H9 (cell line): ENCODE data around the gene KPNA1. TPM values are rescaled to one million over a fixed set of nuclear protein-coding genes. Genes with fewer than 3 reads are reported as not detected.

ENCODE experiments used
- DNase-seq: peaks from one replicate; pipeline ENCODE4 v3.0.0-alpha.2; 2017
- H2AFZ ChIP-seq: one replicate; pipeline ENCODE4 v1.6.1; 2013; ENCODE audit warnings: mild to moderate bottlenecking, low read length, control low read depth, moderate library complexity
- H2AK5ac ChIP-seq: 2 replicates; pipeline ENCODE4 v1.6.1; 2013; ENCODE audit warnings: low read length, control low read depth, mixed read lengths; ENCODE audit not compliant: insufficient read length
- H2BK120ac ChIP-seq: one replicate; pipeline ENCODE4 v1.6.1; 2013; ENCODE audit warnings: low read depth, mild to moderate bottlenecking, low read length, control low read depth, inconsistent platforms; ENCODE audit not compliant: poor library complexity, severe bottlenecking
- H2BK12ac ChIP-seq: 2 replicates; pipeline ENCODE4 v1.6.1; 2013; ENCODE audit warnings: low read length, control low read depth, mixed read lengths, low read depth; ENCODE audit not compliant: insufficient read length
- H2BK15ac ChIP-seq: 2 replicates; pipeline ENCODE4 v1.6.1; 2013; ENCODE audit warnings: low read depth, low read length, control low read depth
- H2BK20ac ChIP-seq: one replicate; pipeline ENCODE4 v1.6.1; 2013; ENCODE audit warnings: low read depth, mild to moderate bottlenecking, low read length, control low read depth, inconsistent platforms; ENCODE audit not compliant: poor library complexity, severe bottlenecking
- H2BK5ac ChIP-seq: 2 replicates; pipeline ENCODE4 v1.6.1; 2013; ENCODE audit warnings: low read length, control low read depth, mixed read lengths; ENCODE audit not compliant: insufficient read length
- H3K14ac ChIP-seq: 2 replicates; pipeline ENCODE4 v1.6.1; 2013; ENCODE audit warnings: low read length, control low read depth; ENCODE audit not compliant: insufficient read depth
- H3K18ac ChIP-seq: 2 replicates; pipeline ENCODE4 v1.6.1; 2013; ENCODE audit warnings: low read depth, mild to moderate bottlenecking, mixed read lengths, low read length, control low read depth; ENCODE audit not compliant: insufficient read length
- H3K23ac ChIP-seq: 2 replicates; pipeline ENCODE4 v1.6.1; 2013; ENCODE audit warnings: low read length, control low read depth, mixed read lengths, low read depth; ENCODE audit not compliant: insufficient read length
- H3K23me2 ChIP-seq: 2 replicates; pipeline ENCODE4 v1.6.1; 2013; ENCODE audit warnings: low read depth, mild to moderate bottlenecking, mixed read lengths, low read length, control low read depth; ENCODE audit not compliant: insufficient read length, poor library complexity, severe bottlenecking
- H3K27ac ChIP-seq: 2 replicates; pipeline ENCODE4 v1.5.1; 2013; ENCODE audit warnings: low read length, control low read depth, mixed read lengths, low read depth; ENCODE audit not compliant: insufficient read length
- H3K27me3 ChIP-seq: 2 replicates; pipeline ENCODE4 v1.6.1; 2013; ENCODE audit warnings: low read length, control low read depth, inconsistent platforms; ENCODE audit not compliant: insufficient read depth
- H3K4ac ChIP-seq: 2 replicates; pipeline ENCODE4 v1.6.1; 2013; ENCODE audit warnings: low read depth, mild to moderate bottlenecking, control low read depth, inconsistent platforms, low read length, moderate library complexity
- H3K4me1 ChIP-seq: 2 replicates; pipeline ENCODE4 v1.6.1; 2013; ENCODE audit warnings: low read length, control low read depth, inconsistent platforms; ENCODE audit not compliant: insufficient read depth
- H3K4me2 ChIP-seq: 2 replicates; pipeline ENCODE4 v1.6.1; 2013; ENCODE audit warnings: low read length, control low read depth, mixed read lengths; ENCODE audit not compliant: insufficient read length, insufficient read depth
- H3K56ac ChIP-seq: 2 replicates; pipeline ENCODE4 v1.6.1; 2013; ENCODE audit warnings: low read depth, mild to moderate bottlenecking, mixed read lengths, low read length, control low read depth; ENCODE audit not compliant: insufficient read length
- H3K79me1 ChIP-seq: 2 replicates; pipeline ENCODE4 v1.6.1; 2013; ENCODE audit warnings: low read depth, mild to moderate bottlenecking, moderate library complexity, low read length, control low read depth, inconsistent platforms; ENCODE audit not compliant: insufficient read depth, poor library complexity, severe bottlenecking
- H3K79me2 ChIP-seq: 2 replicates; pipeline ENCODE4 v1.6.1; 2013; ENCODE audit warnings: low read length, control low read depth, inconsistent platforms; ENCODE audit not compliant: insufficient read depth
- H3K9ac ChIP-seq: 2 replicates; pipeline ENCODE4 v1.6.1; 2013; ENCODE audit warnings: low read length, control low read depth, mixed read lengths; ENCODE audit not compliant: insufficient read length; ENCODE audit errors: extremely low read depth
- H3K9me3 ChIP-seq: one replicate; pipeline ENCODE4 v1.6.1; 2013; ENCODE audit warnings: low read depth, low read length, inconsistent platforms; ENCODE audit not compliant: control insufficient read depth
- H3T11ph ChIP-seq: one replicate; pipeline ENCODE4 v1.6.1; 2013; ENCODE audit warnings: mild to moderate bottlenecking, low read length, control low read depth, inconsistent platforms
- H4K20me1 ChIP-seq: one replicate; pipeline ENCODE4 v1.6.1; 2013; ENCODE audit not compliant: control insufficient read depth, insufficient read length, insufficient read depth
- H4K5ac ChIP-seq: 2 replicates; pipeline ENCODE4 v1.6.1; 2013; ENCODE audit warnings: low read depth, mild to moderate bottlenecking, mixed read lengths, low read length, control low read depth; ENCODE audit not compliant: insufficient read length
- H4K8ac ChIP-seq: replicated peaks from 2 replicates; pipeline ENCODE4 v1.6.1; 2013; ENCODE audit warnings: low read length, control low read depth, mixed read lengths, low read depth; ENCODE audit not compliant: insufficient read length
- H4K91ac ChIP-seq: 2 replicates; pipeline ENCODE4 v1.6.1; 2013; ENCODE audit warnings: low read depth, mild to moderate bottlenecking, moderate library complexity, mixed read lengths, low read length, control low read depth; ENCODE audit not compliant: insufficient read length
- H3K27ac Mint-ChIP-seq, 3 experiments: 2 replicates in 2 of 3; 3 replicates in 1 of 3; pipeline ENCODE4 v1.8.0; 2020 to 2021; ENCODE audit warnings: mixed read lengths in 3 of 3, mild to moderate bottlenecking in 1 of 3, moderate library complexity in 1 of 3
- H3K27me3 Mint-ChIP-seq: 2 replicates; pipeline ENCODE4 v1.8.0; 2021; ENCODE audit warnings: low read depth, mild to moderate bottlenecking, moderate library complexity, mixed read lengths
- H3K36me3 Mint-ChIP-seq, 3 experiments: 2 replicates in 2 of 3; 3 replicates in 1 of 3; pipeline ENCODE4 v1.8.0; 2020 to 2021; ENCODE audit warnings: low read depth in 3 of 3, mixed read lengths in 3 of 3; ENCODE audit not compliant: insufficient read depth in 1 of 3
- H3K4me1 Mint-ChIP-seq, 2 experiments: 2 replicates each; pipeline ENCODE4 v1.8.0; 2020; ENCODE audit warnings: mixed read lengths in 2 of 2
- H3K4me3 Mint-ChIP-seq, 2 experiments: 2 replicates in 1 of 2; 3 replicates in 1 of 2; pipeline ENCODE4 v1.8.0; 2020 to 2021; ENCODE audit warnings: mild to moderate bottlenecking in 2 of 2, mixed read lengths in 2 of 2, moderate library complexity in 1 of 2
- H3K9me3 Mint-ChIP-seq, 2 experiments: 2 replicates in 1 of 2; 3 replicates in 1 of 2; pipeline ENCODE4 v1.8.0; 2020; ENCODE audit warnings: mild to moderate bottlenecking in 2 of 2, mixed read lengths in 2 of 2, moderate library complexity in 1 of 2
- total RNA-seq: library from RNA; stranded (reverse); gene quantifications from 2 replicates; pipeline ENCODE4 v1.2.1, GENCODE V29; 2021
- TF ChIP-seq, protein P1 (sequence below): fragments of 200-600 bp; sonication (generic); conservative IDR thresholded peaks from 3 replicates; pipeline ENCODE4 v1.8.0; 2021; ENCODE audit warnings: antibody characterized with exemption, mild to moderate bottlenecking

KPNA1 gene
- total RNA-seq, 1 experiment from 2014 or later: 71.7 TPM

- Histone ChIP-seq H3K9me3 (no peaks in the 10 kb centered on the region), H3K79me2 (no peaks in the 10 kb centered on the region; the same call in 1 of the 2 replicates), H4K8ac (no peak overlapping the region), H3K4ac (no peak overlapping the region), H3K4me2 (no peak overlapping the region), H2BK20ac (no peak overlapping the region), H3K18ac (no peak overlapping the region), H3K27me3 (no peaks in the 10 kb centered on the region), H3K4me1 (no peaks in the 10 kb centered on the region), H2BK120ac (no peak overlapping the region), H4K5ac (no peak overlapping the region), H2AFZ (no peak overlapping the region), H2AK5ac (no peak overlapping the region), H2BK5ac (no peak overlapping the region), H3K56ac (no peak overlapping the region), H3K23me2 (peaks cover 3% of the 10 kb centered on the region), H4K91ac (no peak overlapping the region), H3K79me1 (no peaks in the 10 kb centered on the region), H4K20me1 (no peaks in the 10 kb centered on the region), H3K14ac (no peak overlapping the region), H3K27ac (no peak overlapping the region), H2BK12ac (no peak overlapping the region), H3T11ph (no peak overlapping the region), H2BK15ac (no peak overlapping the region), H3K9ac (no peak overlapping the region), H3K23ac (no peak overlapping the region)
- Mint-ChIP-seq H3K4me1 (peaks cover 12 to 18% of the 10 kb centered on the region in 2 experiments), H3K27me3 (no peaks in the 10 kb centered on the region), H3K27ac (no peak overlapping the region), H3K36me3 (peaks cover 0 to 18% (median 12%) of the 10 kb centered on the region in 3 experiments; a peak in 5 of 7 replicates), H3K9me3 (no peaks in the 10 kb centered on the region), H3K4me3 (no peak overlapping the region)
- no peak for DNase-seq
- TF ChIP-seq, protein P1, sequence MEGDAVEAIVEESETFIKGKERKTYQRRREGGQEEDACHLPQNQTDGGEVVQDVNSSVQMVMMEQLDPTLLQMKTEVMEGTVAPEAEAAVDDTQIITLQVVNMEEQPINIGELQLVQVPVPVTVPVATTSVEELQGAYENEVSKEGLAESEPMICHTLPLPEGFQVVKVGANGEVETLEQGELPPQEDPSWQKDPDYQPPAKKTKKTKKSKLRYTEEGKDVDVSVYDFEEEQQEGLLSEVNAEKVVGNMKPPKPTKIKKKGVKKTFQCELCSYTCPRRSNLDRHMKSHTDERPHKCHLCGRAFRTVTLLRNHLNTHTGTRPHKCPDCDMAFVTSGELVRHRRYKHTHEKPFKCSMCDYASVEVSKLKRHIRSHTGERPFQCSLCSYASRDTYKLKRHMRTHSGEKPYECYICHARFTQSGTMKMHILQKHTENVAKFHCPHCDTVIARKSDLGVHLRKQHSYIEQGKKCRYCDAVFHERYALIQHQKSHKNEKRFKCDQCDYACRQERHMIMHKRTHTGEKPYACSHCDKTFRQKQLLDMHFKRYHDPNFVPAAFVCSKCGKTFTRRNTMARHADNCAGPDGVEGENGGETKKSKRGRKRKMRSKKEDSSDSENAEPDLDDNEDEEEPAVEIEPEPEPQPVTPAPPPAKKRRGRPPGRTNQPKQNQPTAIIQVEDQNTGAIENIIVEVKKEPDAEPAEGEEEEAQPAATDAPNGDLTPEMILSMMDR: no peak
Measured at GRCh38 chr3:122389197-122389596, 125.5 kb downstream of the KPNA1 start.
